TTC549 (cell line): ENCODE measurements around the gene CHRM4.

Experiments
- FAIRE-seq: peaks from 2 replicates; lab custom pipeline; 2012; peaks lifted over from hg19 to GRCh38; lab: Jason Lieb, UNC

CHRM4 gene

GRCh38 chr11:46391578-46392420 is at the start of gene CHRM4:
CHRM4 (minus strand) TSS chr11:46391776; CDS start chr11:46386557, 5,219 bp downstream.
- FAIRE-seq = no peak

- FAIRE-seq = no peak
These were observed 46.6 kb upstream of the CHRM4 start for GRCh38 chr11:46438211-46438610.

DNA sequence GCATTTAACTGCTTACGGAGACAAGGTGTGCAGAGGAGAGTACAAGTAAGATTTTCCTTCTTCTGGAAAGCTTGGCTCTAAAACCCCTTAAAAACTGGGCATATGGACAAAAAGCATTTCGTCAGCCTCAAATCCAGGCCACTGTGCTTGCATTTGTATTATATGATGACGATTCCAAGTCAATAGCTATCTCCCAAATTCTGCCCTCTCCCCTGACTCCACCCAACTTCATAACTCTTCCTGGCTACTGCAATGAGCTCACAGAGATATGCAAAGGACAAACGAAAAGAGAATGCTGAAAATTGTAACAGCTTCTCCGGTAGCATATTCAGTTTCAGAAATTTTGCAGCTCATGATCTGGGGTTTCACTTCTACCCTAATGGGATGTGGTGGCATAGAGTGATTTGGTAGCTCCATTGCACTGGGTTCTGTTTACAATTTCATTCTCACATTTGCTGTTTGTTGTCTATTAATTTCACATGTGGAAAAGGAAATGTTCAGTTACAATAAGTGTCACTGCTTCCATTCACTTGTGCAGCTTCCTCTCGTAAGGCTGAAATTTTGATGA is 45.6 kb upstream of the CHRM4 start:
- FAIRE-seq = no peak

DNA sequence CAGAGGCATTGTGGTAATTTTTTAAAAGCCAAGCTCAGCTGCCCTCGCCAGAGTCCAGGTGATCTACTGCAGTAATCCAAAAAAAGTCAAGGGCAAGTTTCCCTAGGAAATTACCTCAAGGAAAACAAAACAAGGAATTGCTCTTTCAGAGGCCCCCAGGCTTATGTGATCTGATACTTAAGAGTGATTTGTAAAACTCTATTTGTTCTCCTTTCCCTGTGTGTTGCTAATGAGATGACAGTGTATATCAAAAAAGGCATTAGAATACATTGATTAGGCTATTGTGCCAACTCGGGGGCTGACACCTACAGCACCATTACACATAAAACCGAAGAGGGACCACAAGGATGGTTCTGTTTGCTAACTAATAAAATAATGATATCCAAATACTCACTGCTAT is 44.5 kb upstream of the CHRM4 start:
- no peak for FAIRE-seq

DNA sequence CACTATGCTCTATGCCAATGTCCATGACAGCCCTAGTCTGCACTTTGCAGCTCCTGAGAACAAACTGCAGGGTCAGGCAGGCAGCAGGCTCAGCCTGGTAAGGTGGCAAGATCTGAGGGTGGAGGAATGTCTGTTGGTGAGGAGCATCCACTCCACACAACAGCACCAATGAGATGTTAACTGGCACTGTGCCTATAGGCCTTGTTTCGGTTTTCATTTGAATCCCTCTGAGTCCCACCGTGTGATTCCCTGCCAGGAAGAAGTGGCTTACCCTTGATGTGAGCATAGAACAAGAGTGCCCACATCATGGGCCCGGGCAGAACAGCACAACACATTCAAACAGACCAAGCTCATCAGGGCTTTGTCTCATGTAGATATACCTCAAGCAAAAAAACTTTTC is 44.1 kb upstream of the CHRM4 start:
- FAIRE-seq = no peak

GRCh38 chr11:46431211-46431610 is 39.6 kb upstream of the CHRM4 start:
- FAIRE-seq = no peak

DNA sequence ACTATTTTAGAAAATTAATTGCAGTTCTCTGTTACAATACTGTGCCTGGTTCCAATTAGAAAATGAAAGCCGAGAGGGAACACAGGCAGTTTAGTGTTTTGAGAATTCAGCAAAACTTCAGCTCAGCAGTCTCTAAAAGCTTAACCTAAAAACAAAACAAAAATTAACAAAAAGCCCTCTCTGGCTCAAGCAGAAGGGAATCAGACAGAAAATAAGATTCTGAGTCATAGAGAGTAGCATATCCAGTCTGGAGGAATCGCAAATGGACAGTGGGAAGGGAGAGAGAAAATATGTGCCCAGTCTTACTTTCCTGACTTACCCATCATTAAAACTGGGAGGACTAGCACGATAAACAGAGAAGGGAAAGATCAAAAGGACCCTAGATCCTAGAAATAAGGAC is 38.1 kb upstream of the CHRM4 start:
- FAIRE-seq = no peak

DNA sequence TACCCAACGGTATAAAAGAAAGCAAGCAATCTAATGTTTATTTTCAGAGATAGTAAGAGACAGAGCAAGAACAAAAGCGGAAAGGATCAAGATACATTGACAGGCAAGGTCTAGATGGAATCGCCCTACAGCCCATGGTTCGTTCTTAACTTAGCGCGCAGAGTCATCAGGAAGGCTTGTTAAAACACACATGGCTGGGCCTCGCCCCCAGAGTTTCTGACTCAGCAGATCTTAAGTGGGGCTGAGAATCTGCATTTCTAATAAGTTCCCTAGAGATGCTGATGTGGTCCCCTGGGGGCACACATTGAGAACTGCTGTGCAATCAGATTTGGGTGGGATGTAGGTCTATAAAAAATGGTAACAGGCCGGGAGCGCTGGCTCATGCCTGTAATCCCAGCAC is 35.8 kb upstream of the CHRM4 start:
- FAIRE-seq = no peak

DNA sequence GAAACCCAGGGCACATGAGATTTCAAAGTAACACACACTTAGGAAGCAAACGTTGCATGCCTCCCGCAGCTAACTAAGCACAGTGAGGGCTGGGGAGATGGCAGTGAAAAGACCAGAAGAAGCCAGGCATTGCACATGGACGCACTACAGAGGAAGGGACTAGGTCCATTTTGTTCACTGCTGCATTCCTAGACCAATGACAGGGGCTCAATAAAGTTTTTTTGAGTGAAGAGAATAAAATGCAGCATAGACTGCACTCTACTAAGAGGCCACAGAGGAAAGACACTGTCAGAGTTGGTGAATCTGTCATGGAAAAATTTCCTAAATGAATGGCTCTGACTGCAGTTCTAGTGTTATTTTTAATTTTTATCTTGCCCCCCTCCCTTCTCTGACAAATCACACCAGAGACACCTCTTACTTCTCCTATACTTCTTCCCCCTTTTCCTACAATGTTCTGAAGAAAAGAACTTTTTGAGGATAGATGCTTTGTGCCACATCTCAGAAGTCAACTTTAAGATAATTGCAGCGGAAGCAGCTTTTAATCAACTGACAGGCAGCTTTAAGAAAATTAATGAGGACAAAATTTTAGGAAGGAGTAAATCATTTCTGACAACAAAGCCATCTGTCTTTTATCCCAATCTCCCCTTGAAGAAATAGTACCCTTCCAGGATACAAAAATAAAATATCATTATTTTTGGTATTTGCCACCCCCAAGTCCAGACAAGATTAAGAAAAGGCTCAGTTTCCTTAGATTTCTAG is 34.8 kb upstream of the CHRM4 start:
- no peak for FAIRE-seq

DNA sequence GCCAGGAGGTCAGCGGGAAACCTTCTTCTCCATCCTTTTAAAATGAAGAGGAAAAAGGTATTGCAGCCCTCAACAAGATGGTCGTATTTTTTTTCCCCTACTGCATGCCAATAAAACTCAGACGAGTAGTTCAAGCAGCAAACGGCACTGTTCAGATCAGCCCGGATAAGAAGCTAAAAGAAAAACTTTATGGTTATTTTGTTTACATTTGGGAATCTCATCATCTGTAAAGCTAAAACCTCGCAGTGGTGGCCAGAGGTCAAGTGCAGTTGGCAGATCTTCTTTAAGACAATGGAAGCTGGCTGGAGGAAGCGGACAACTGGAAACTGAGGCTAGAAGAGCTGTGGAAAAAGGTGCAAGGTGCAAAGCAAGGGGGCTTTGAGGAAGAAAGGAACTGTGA is 31.0 kb upstream of the CHRM4 start:
- no peak for FAIRE-seq

GRCh38 chr11:46421257-46421880 is 29.8 kb upstream of the CHRM4 start:
- no peak for FAIRE-seq

DNA sequence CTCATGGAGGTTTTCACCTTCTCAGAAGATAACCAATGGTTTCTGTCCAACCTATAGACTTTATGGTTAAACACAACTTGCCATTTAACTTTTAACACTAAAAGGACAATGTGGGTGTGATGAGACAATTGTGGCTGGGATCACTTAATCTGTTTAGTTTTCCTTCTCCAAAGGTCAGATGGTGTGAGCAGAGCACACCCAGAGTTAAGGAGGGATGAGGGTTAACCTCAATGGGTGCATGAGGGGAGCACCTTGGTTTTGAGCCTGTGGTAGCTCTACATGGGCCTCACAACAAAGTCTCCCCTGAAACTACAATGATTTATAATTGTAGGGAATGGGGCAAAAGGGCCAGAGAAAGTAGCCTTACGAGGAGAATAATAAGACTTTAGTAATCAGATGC is 28.9 kb upstream of the CHRM4 start:
- FAIRE-seq = no peak

GRCh38 chr11:46418751-46419150 is 27.2 kb upstream of the CHRM4 start:
- FAIRE-seq = no peak

DNA sequence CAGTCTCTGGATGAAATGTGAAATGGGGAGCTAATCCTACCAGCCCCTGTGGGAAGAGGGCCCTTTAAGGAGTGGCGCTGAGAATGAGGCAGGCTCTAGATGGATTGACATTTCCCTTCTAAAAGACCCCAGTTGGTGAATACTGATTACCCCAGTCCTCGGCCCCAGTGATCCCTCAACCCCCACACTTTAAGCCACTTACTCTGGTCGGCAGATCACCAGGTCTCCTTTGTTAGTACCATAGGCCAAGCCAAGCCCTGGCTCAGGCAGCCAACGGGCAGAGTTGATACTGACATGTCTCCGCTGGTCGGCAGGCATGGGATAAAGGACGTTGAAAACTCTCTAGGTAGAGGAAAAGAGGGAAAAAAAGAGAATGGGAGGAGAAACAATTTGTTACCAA is 26.1 kb upstream of the CHRM4 start:
- no peak for FAIRE-seq

DNA sequence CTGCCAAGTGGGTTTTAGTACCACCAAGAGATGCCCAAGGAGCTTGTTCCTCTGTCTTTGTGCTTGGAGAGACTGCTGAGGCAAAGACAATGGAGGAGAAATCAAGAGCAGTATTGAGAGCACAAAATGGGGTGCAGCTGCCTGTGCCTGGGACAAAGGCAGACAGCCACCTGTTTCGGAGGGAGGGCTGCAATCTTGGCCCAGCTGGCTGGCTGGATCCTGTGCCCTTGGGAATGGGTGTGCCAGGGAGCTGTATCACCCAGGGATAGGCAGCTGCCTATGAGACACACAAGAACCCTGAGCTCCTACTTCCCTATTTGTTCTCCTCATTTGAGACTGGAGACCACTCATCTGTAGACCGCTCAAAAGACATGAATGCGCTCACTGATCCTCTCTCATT is 23.3 kb upstream of the CHRM4 start:
- FAIRE-seq = no peak

DNA sequence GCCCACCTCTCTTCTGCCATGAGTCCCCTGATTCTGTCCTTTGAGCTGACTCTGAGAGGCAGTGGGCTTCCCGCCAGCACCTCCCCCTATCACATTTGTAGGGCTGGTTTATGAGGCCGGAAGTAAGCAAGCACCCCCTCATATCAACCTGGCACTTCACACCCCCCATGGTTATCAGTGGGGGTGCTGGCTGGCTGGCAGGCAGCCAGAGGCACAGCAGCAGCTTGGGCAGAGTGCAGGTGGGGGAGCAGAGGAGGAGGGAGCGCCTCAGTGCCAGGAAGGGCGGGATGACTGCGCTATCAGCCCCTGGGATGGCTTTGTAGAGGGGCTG is 22.9 kb upstream of the CHRM4 start:
- FAIRE-seq = no peak

DNA sequence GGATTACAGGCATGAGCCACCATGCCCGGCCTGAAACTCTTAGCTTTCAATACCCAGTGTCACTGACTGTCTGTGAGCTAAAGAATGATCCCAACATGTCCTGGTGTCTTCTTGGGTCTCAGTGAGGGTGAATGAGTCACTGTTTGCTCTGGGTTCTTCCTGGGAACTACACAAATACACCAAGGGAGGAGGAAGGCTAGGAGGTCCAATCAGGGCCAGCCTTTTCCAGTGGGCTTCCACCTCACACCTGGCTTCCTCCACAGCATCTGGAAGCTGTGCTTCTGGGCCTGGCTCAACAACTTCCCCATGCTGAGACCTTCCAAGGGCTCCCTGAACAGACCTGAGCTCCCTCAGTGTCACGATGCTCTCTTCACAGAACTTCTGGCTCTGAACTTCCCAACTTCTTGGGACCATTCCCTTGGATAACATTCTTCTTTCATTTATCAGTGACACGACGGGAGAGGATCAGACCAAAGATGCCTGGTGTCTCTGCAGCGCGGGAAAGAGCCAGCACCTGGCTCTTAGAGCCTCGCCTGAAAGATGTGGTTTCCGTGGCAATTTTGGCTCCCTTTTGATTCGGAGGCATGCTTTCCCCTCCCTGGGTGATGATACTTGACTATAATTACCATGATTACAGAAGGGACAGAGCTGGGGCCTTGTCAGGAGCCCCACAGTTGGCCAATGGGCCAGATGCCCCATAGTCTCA is 22.3 kb upstream of the CHRM4 start:
- no peak for FAIRE-seq

GRCh38 chr11:46410021-46410420 is 18.4 kb upstream of the CHRM4 start:
- no peak for FAIRE-seq

DNA sequence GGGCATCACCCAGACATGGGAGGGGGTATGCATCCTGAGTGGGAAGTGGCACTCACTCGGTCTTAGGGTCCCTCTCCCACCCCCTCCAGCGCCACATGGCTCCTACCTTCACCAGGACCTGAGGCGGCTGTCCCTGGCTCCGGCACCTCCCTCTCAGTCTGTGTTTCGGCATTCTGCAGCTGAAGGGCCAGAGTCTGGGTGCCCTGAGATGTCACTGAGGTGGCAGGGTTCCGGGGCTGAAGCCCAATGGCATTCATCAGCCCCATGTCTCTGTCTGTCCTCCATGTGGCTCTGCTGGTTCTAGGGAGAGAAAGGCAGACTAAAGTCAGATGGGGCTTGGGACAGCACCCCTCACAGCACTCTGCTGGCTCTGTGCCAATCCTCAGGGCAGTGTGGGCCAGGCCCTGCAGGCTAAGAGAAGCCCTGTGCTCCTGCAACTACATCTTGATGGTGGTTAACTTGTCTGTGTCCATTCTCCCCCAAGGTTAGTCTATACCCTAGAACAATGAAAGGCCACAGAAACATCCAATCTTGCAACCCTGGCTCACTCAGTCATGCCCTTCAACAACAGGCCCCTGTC is 16.9 kb upstream of the CHRM4 start:
- FAIRE-seq = no peak

DNA sequence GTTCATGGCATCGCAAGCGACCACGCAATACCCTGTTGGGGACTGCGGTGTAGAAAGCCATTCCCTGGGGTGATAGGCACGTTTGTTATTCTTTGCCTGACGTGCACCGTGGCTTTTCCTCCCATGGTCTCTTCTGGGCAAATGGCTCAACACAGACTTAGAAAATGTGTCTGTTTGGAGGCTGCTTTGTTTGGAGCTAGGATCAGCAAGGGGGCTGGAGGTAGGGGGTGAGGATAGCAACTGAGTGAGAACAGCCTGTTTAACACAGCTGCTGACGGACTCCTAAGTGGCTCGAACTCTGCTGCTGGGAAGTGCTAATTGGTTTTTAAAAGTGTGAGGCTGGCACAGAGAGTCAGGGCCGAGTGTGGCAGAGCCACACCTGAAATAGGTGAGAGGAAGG is 16.1 kb upstream of the CHRM4 start:
- no peak for FAIRE-seq

GRCh38 chr11:46404476-46405017 is 13.0 kb upstream of the CHRM4 start:
- no peak for FAIRE-seq
